SK-N-SH treated with all-trans-retinoic acid at 6 μM for 48 hours (cell line): ENCODE results near the gene FGFR4.

Experiments
- ARNTL ChIP-seq: fragments of 450-650 bp; formaldehyde crosslinking; IDR thresholded peaks from 2 replicates; pipeline ENCODE4 v1.5.0; 2020; ENCODE audit warnings: low read depth, mild to moderate bottlenecking, moderate library complexity, borderline replicate concordance
- BACH2 ChIP-seq: fragments of 250-450 bp; sonication (Bioruptor Pico); IDR thresholded peaks from 2 replicates; pipeline ENCODE4 v1.9.0; 2021; ENCODE audit warnings: mild to moderate bottlenecking, borderline replicate concordance
- CSDC2 ChIP-seq: fragments of 250-450 bp; sonication (Bioruptor Pico); IDR thresholded peaks from 2 replicates; pipeline ENCODE4 v1.5.0; 2020; ENCODE audit warnings: mild to moderate bottlenecking, moderate library complexity
- OSR1 ChIP-seq: fragments of 250-450 bp; sonication (Bioruptor Pico); IDR thresholded peaks from 2 replicates; pipeline ENCODE4 v1.8.0; 2022; ENCODE audit warnings: moderate library complexity, mild to moderate bottlenecking, inconsistent platforms
- PATZ1 ChIP-seq: fragments of 250-450 bp; sonication (Bioruptor Pico); IDR thresholded peaks from 2 replicates; pipeline ENCODE4 v1.8.0; 2020; ENCODE audit warnings: mild to moderate bottlenecking, moderate library complexity, borderline replicate concordance
- POU6F1 ChIP-seq: fragments of 250-450 bp; sonication (Bioruptor Pico); IDR thresholded peaks from 2 replicates; pipeline ENCODE4 v1.8.0; 2021; ENCODE audit warnings: low read depth, mild to moderate bottlenecking, moderate library complexity, borderline replicate concordance
- PPARA ChIP-seq: fragments of 250-450 bp; sonication (Bioruptor Pico); IDR thresholded peaks from 2 replicates; pipeline ENCODE4 v1.5.0; 2020; ENCODE audit warnings: mild to moderate bottlenecking, borderline replicate concordance
- RARB ChIP-seq: fragments of 250-450 bp; sonication (Bioruptor Pico); IDR thresholded peaks from 2 replicates; pipeline ENCODE4 v1.8.0; 2021; ENCODE audit warnings: mild to moderate bottlenecking, moderate library complexity
- SNAI2 ChIP-seq: fragments of 250-450 bp; sonication (Bioruptor Pico); IDR thresholded peaks from 2 replicates; pipeline ENCODE4 v1.5.0; 2020; ENCODE audit warnings: mild to moderate bottlenecking, moderate library complexity
- TCF4 ChIP-seq: fragments of 250-450 bp; sonication (Bioruptor Pico); IDR thresholded peaks from 2 replicates; pipeline ENCODE4 v1.8.0; 2021; ENCODE audit warnings: mild to moderate bottlenecking, moderate library complexity, borderline replicate concordance
- ZC3H10 ChIP-seq: fragments of 250-450 bp; sonication (Bioruptor Pico); IDR thresholded peaks from 2 replicates; pipeline ENCODE4 v1.5.1; 2021; ENCODE audit warnings: mild to moderate bottlenecking, moderate library complexity
- ZFP30 ChIP-seq: fragments of 450-650 bp; formaldehyde crosslinking; IDR thresholded peaks from 2 replicates; pipeline ENCODE4 v1.5.0; 2022; ENCODE audit warnings: mild to moderate bottlenecking, moderate library complexity
- ZNF565 ChIP-seq: fragments of 450-650 bp; formaldehyde crosslinking; conservative IDR thresholded peaks from 2 replicates; pipeline ENCODE4 v1.5.0; 2020; ENCODE audit warnings: low read depth, mild to moderate bottlenecking, moderate library complexity
- ZNF8 ChIP-seq: fragments of 450-650 bp; formaldehyde crosslinking; IDR thresholded peaks from 2 replicates; pipeline ENCODE4 v1.5.0; 2020; ENCODE audit warnings: mild to moderate bottlenecking, moderate library complexity

GRCh38 chr5:177090813-177091212, 4.1 kb downstream of the FGFR4 start:
- TF ChIP-seq BACH2 (CRISPR knock-in tag) (no peak), ZC3H10 (CRISPR knock-in tag) (no peak), ZFP30 (CRISPR knock-in tag) (no peak), PATZ1 (CRISPR knock-in tag) (no peak), RARB (CRISPR knock-in tag) (no peak), CSDC2 (CRISPR knock-in tag) (no peak), POU6F1 (no peak), TCF4 (CRISPR knock-in tag) (no peak), SNAI2 (CRISPR knock-in tag) (no peak), OSR1 (CRISPR knock-in tag) (no peak), PPARA (CRISPR knock-in tag) (no peak), ZNF565 (CRISPR knock-in tag) (no peak), ARNTL (CRISPR knock-in tag) (no peak), ZNF8 (CRISPR knock-in tag) (no peak)
